Measurements from ENCODE around the gene ZBTB12. TPM values are rescaled to one million over a fixed set of nuclear protein-coding genes. Genes with fewer than 3 reads are reported as not detected.

ZBTB12 gene
- total RNA-seq, 2 experiments from 2014 or later, result 1.4 to 1.9 TPM

DNA sequence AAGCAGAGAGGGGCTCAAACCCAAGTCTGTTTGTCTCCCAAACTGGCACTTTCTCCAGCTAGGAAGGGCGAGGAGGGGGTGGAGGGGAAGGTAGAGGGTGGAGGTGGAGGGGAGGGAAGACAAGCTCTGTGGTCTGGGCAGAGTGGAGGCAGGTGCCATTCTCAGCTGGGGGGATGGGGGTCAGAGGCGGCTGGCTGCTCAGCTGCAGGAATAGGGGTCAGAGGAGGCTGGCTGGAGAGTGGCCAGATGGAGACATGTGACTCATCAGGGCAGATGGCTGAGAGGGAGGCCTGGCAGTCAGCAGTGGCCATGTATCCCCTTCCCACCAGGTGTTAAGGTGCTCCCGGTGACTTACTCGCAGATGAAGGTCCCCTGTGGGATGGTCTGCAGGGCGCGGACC lies 19.5 kb downstream of the ZBTB12 start:
- ATAC-seq (ENCODE audit: low read depth) (no peak), DNase-seq (no peak)
- H3K4me3 Mint-ChIP-seq, result no peak overlapping the region
- H3K27me3 Mint-ChIP-seq, result no peaks in the 10 kb centered on the region
- H3K4me1 Mint-ChIP-seq, result no peaks in the 10 kb centered on the region
- no peaks in the 10 kb centered on the region for H3K9me3 Mint-ChIP-seq
- H3K27ac Mint-ChIP-seq, result no peak overlapping the region
- POLR2A ChIA-PET, result no interaction called here
- H3K36me3 Mint-ChIP-seq, result peaks cover 22% of the 10 kb centered on the region

GRCh38 chr6:31881136-31881859 lies 20.6 kb downstream of the ZBTB12 start:
- POLR2A ChIA-PET, result interaction anchor here (0.7 kb wide), 1 partner anchor 1313 kb away, joined by 4 read pairs; no protein-coding TSS in a partner anchor

GRCh38 chr6:31880616-31881015 lies 21.3 kb downstream of the ZBTB12 start:
- Mint-ChIP-seq H3K9me3 (no peaks in the 10 kb centered on the region), H3K27me3 (no peaks in the 10 kb centered on the region)
- POLR2A ChIA-PET, result no interaction called here

More at GRCh38 chr6:31881136-31881859, 20.6 kb downstream of the ZBTB12 start:
- Mint-ChIP-seq H3K4me1 (no peaks in the 10 kb centered on the region), H3K27me3 (no peaks in the 10 kb centered on the region), H3K4me3 (no peak overlapping the region), H3K9me3 (no peaks in the 10 kb centered on the region), H3K36me3 (peaks cover 22% of the 10 kb centered on the region), H3K27ac (no peak overlapping the region)
- no peak for DNase-seq
- ATAC-seq (ENCODE audit: low read depth), result no peak

DNA sequence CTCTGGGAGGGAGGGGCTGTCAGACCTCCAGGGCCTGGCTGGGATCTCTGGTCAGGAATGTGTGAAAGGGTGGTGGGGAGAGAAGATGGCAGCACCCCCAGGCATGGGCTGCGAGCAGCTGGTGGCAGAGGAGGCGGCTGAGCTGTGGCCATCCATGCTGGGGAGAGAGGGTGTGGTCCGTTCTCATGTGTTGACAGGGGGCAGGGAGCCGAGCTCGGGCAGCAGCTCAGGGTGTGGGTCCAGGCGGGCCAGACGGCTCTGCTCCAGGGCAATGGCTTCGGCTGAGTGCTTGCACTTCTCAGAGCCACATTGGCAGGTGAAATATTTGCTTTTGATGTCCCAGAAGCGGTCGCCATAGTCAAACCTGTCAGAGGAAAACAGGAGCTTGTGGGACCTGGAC lies 22.0 kb downstream of the ZBTB12 start:
- Mint-ChIP-seq H3K27ac (no peak overlapping the region), H3K36me3 (peaks cover 18% of the 10 kb centered on the region), H3K4me3 (no peak overlapping the region), H3K4me1 (peaks cover 2% of the 10 kb centered on the region), H3K27me3 (no peaks in the 10 kb centered on the region), H3K9me3 (no peaks in the 10 kb centered on the region)
- POLR2A ChIA-PET, result no interaction called here
- DNase-seq, result no peak
- no peak for ATAC-seq (ENCODE audit: low read depth)

More at GRCh38 chr6:31880616-31881015, 21.3 kb downstream of the ZBTB12 start:
- DNase-seq (no peak), ATAC-seq (ENCODE audit: low read depth) (no peak)
- H3K4me1 Mint-ChIP-seq, result peaks cover 2% of the 10 kb centered on the region
- H3K27ac Mint-ChIP-seq, result no peak overlapping the region
- peaks cover 18% of the 10 kb centered on the region for H3K36me3 Mint-ChIP-seq
- H3K4me3 Mint-ChIP-seq, result no peak overlapping the region

DNA sequence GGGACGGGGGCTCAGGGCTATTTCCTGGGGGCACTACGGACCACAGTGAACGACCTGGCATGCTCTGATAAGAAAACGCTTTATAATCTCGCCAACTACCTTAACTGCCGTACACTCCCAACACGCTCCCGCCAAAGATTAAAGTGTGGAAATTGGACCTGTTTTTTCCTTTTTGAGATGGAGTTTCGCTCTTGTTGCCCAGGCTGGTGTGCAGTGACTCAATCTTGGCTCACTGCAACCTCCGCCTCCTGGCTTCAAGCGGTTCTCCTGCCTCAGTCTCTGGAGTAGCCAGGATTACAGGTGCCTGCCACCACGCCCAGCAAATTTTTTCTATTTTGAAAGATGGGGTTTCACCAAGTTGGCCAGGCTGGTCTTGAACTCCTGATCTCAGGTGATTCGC lies 22.7 kb downstream of the ZBTB12 start:
- ATAC-seq (ENCODE audit: low read depth) (no peak), DNase-seq (no peak)
- Mint-ChIP-seq H3K36me3 (peaks cover 18% of the 10 kb centered on the region), H3K9me3 (no peaks in the 10 kb centered on the region), H3K4me1 (peaks cover 2% of the 10 kb centered on the region), H3K27me3 (no peaks in the 10 kb centered on the region), H3K4me3 (no peak overlapping the region), H3K27ac (no peak overlapping the region)
- POLR2A ChIA-PET, result no interaction called here

GRCh38 chr6:31878726-31879125 lies 23.2 kb downstream of the ZBTB12 start, which contains the start of gene SLC44A4:
Gene SLC44A4 (minus strand): TSS chr6:31878997. CDS start chr6:31878980, 17 bp downstream.
- no peak for DNase-seq
- POLR2A ChIA-PET, result no interaction called here
- Mint-ChIP-seq H3K36me3 (peaks cover 18% of the 10 kb centered on the region), H3K27me3 (no peaks in the 10 kb centered on the region), H3K4me3 (no peak within 1 kb of the TSS), H3K4me1 (peaks cover 2% of the 10 kb centered on the region), H3K9me3 (no peaks in the 10 kb centered on the region), H3K27ac (no peak within 1 kb of the TSS)
- ATAC-seq (ENCODE audit: low read depth), result no peak

DNA sequence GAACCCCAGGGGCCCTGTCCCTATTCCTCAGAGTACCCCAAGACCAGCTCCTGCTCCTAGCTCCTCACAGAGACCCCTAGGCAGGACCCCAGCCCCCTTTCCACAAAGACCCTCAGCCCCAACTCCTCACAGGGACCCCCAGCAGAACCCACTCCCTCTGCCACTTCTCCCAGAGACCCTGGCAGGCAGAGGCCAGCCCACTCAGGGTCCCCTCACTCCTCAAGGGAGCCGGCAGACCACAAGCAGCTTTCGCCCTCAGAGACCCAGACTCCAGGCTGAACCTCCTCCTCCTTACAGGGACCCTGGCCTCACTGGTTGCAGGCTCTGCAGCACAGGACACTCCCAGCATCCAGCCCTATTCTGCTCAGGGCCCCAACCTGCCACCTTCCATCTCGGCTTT lies 23.7 kb downstream of the ZBTB12 start:
- Mint-ChIP-seq H3K4me3 (no peak overlapping the region), H3K27ac (no peak overlapping the region), H3K27me3 (no peaks in the 10 kb centered on the region), H3K9me3 (no peaks in the 10 kb centered on the region), H3K4me1 (peaks cover 2% of the 10 kb centered on the region), H3K36me3 (peaks cover 18% of the 10 kb centered on the region)
- ATAC-seq (ENCODE audit: low read depth) (no peak), DNase-seq (no peak)
- POLR2A ChIA-PET, result no interaction called here

DNA sequence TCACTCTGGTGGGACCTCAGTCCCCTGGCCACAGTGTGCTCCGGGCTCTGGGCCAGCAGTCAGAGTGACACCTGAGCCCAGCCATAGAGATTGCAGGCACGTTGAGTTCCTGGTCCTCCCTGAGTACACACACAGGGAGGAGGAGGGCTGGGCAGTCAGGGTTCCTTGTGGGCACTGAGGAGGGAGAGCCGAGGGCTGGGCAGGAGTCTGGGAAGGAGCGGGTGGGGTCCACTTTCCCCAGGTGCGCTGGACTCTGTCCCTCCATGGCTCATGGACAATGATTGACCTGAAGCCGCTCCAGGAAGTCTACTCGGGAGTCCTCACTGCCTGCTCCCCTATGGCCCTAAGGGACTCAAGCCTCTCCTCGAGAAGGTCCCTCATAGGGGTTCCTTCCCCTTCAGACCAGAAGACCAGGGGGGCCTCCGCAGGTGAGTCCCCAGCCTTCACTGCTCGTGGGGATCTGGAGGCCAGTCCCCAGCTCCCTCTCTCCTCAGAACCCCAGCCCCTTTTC lies 24.2 kb downstream of the ZBTB12 start:
- Mint-ChIP-seq H3K9me3 (no peaks in the 10 kb centered on the region), H3K4me1 (peaks cover 2% of the 10 kb centered on the region), H3K27me3 (no peaks in the 10 kb centered on the region), H3K4me3 (no peak overlapping the region), H3K27ac (no peak overlapping the region), H3K36me3 (peaks cover 15% of the 10 kb centered on the region)
- ATAC-seq (ENCODE audit: low read depth) (no peak), DNase-seq (no peak)
- POLR2A ChIA-PET, result no interaction called here

- POLR2A ChIA-PET, result interaction anchor here (1.0 kb wide), 1 partner anchor 15 kb away, joined by 3 read pairs; the partner anchor contains the start of gene NEU1
- no peak for ATAC-seq (ENCODE audit: low read depth)
- Mint-ChIP-seq H3K9me3 (no peaks in the 10 kb centered on the region), H3K27ac (no peak overlapping the region), H3K4me1 (peaks cover 2% of the 10 kb centered on the region), H3K4me3 (no peak overlapping the region), H3K36me3 (peaks cover 12% of the 10 kb centered on the region), H3K27me3 (no peaks in the 10 kb centered on the region)
- DNase-seq, result no peak
Observed at GRCh38 chr6:31877125-31877650, 24.7 kb downstream of the ZBTB12 start.

DNA sequence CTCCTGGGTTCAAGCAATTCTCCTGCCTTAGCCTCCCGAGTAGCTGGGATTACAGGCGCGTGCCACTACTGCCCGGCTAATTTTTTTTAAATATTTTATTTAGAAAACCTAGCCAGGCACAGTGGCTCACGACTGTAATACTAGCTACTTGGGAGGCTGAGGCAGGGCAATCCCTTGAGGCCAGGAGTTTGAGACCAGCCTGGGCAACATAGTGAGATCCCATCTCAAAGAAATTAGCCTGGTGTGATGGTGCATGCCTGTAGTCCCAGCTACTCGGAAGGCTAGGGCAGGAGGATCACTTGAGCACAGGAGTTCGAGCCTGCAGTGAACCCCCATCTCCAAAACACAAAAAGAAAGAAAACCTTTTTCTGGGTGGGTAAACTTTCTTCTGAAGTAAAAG lies 25.5 kb downstream of the ZBTB12 start:
- no peak for ATAC-seq (ENCODE audit: low read depth)
- Mint-ChIP-seq H3K27ac (no peak overlapping the region), H3K4me1 (peaks cover 3% of the 10 kb centered on the region), H3K9me3 (no peaks in the 10 kb centered on the region), H3K36me3 (peaks cover 8% of the 10 kb centered on the region), H3K4me3 (no peak overlapping the region), H3K27me3 (peaks cover 3% of the 10 kb centered on the region)
- no peak for DNase-seq
- POLR2A ChIA-PET, result interaction anchor here (1.0 to 1.6 kb wide), 2 partner anchors 11 to 14 kb away, joined by 3 to 4 read pairs; partner anchors contain the start of gene NEU1

DNA sequence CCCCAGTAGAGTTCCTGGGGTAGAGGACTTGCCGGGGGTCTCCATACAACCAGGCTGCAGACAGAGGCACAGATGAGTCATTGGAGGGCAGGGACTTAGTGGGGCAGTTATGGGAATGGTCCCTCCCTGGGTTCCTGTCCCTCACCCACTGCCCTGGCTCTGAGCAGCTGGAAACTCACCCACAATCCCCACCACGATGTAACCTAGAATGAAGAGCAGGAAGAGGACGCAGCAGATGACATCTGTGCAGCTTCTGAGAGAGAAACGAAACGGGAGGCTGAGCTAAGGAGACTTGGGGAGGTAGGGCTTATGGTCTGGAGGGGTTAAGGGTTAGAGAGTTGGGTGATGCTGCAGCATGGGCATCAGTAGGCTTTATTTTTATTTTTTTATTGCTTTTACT lies 26.0 kb downstream of the ZBTB12 start:
- H3K4me3 Mint-ChIP-seq, result no peak overlapping the region
- peaks cover 8% of the 10 kb centered on the region for H3K4me1 Mint-ChIP-seq
- no peak for DNase-seq
- H3K27ac Mint-ChIP-seq, result no peak overlapping the region
- no peak for ATAC-seq (ENCODE audit: low read depth)
- H3K9me3 Mint-ChIP-seq, result no peaks in the 10 kb centered on the region
- POLR2A ChIA-PET, result interaction anchor here (1.0 to 1.6 kb wide), 2 partner anchors 12 to 13 kb away, joined by 3 to 4 read pairs; partner anchors contain the start of gene NEU1
- H3K36me3 Mint-ChIP-seq, result peaks cover 4% of the 10 kb centered on the region
- H3K27me3 Mint-ChIP-seq, result peaks cover 5% of the 10 kb centered on the region

GRCh38 chr6:31874836-31875572 lies 26.9 kb downstream of the ZBTB12 start:
- Mint-ChIP-seq H3K4me1 (peaks cover 8% of the 10 kb centered on the region), H3K27ac (no peak overlapping the region), H3K27me3 (peaks cover 6% of the 10 kb centered on the region), H3K36me3 (peaks cover 2% of the 10 kb centered on the region), H3K9me3 (no peaks in the 10 kb centered on the region), H3K4me3 (no peak overlapping the region)
- ATAC-seq (ENCODE audit: low read depth), result no peak
- POLR2A ChIA-PET, result interaction anchor here (1.6 kb wide), 1 partner anchor 13 kb away, joined by 4 read pairs; no protein-coding TSS in a partner anchor
- no peak for DNase-seq

DNA sequence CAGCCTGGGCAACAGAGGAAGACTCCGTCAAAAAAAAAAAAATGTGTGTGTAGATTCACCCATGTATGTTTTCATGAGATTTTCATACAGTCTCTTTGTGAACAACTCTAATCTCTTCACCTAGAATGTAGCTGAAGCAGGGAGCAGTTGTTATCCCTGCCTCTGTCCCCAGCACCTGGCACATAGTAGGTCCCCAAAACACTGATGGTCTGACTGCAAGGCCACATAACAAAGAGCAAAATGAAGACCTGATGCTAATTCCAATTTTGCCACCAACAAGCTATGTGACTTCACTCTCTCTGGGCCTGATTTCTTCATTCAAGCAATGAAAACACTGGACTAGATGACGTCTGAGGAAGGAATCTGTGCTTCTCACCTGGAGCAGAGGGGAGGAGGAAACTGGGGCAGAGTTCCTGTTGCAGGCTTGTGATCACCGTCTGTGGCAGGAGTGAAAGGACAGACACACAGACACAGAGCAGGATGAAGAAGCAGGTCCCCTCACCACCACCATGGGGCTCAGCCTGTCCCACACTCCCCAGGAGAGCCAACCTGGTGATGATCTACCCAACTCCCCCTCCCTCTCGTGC lies 27.7 kb downstream of the ZBTB12 start:
- Mint-ChIP-seq H3K4me1 (peaks cover 8% of the 10 kb centered on the region), H3K36me3 (no peaks in the 10 kb centered on the region), H3K27ac (no peak overlapping the region), H3K27me3 (peaks cover 6% of the 10 kb centered on the region), H3K4me3 (no peak overlapping the region), H3K9me3 (no peaks in the 10 kb centered on the region)
- ATAC-seq (ENCODE audit: low read depth), result no peak
- POLR2A ChIA-PET, result no interaction called here
- no peak for DNase-seq
